NCI-H524 (cell line): ENCODE results near the gene RABGAP1.

Source experiments
- DNase-seq, 2 experiments: peaks; one replicate each; lab custom pipeline; 2025; lab: John Stamatoyannopoulos, UW

RABGAP1 gene

DNA sequence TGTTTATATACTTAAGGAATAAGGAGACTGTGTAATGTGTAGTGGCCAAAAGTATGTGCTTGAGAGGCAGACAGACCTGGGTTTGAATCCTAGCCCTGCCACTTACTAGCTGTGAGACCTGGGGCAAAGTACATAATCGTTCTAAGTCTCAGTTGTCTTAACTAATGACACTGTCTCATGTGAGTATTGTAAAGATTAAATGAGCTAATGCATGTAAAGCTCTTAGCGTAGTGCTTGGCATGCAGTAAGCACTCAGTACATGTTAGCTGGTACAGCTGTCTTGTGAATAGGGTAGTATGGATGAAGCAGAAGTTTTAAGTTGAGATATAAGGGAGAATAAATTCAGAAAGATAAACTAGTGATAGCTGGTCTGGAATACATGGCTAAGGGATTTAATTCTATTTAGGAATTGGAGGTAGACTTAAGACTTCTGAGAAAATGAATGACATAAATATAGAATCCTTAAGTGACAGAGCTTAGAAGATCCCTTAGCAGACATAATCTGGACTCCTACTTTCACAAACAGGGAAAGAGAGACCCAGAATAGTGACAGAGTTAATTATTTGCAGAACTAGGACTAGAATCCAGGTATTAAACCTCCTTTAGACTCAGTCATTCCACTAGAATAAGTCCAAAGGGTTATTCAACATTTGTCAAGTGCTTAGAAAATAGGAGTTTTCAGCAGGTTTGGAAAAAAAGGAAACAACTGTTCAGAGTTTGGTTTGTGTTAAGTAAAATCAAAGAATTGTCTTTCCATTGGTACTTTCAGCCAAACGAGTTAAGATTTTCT, 105.8 kb downstream of the RABGAP1 start:
- no peak for DNase-seq

DNA sequence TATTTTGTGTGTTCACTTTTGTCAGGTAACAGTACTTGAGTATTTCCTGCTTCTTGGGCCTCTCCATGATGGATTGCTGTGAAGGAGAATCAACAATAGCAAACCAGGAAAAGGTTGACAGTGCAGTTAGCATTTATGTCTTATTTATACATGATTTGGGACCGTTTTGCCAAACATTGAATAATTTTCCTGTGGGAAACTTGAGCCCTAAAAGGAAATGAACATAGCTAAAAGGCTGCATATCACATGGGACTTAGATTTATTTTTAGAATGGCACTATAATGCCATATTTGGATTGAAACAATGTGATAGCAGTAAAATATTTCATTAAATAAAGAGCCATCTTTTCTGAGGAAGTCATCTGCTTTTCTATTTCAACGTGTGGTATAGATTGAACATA, 107.9 kb downstream of the RABGAP1 start:
- DNase-seq = no peak

DNA sequence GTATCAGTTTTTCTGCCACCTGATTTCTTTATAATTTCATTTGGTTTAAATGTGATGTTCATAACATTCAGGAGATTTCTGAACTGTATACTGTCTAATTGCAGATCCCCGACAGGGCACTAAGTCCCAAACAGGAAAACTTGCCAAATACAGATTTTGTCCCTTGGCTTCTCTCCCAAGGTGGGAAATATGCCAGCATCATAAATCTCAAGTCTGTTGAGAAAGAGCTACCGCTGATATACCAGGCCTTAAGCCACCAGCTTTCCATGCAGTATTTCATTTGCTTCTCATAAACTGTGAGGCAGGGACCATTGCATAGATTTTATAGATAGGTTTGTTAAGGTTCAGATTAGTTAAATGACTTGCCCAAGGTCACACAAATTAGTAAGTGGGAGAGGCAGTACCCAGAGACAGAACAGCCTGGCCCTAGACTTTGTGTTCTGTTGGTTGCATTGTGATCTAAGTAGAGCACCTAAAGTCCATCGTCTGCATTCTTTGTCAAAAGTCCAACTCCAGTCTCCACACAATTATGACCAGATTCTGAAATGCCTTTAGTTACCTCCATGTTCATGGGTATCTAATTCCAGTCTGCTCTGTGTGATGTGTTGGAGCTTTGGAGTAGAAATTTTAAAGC, 108.9 kb downstream of the RABGAP1 start:
- peak in 1 of 2 experiments; percentile 38 for DNase-seq

DNA sequence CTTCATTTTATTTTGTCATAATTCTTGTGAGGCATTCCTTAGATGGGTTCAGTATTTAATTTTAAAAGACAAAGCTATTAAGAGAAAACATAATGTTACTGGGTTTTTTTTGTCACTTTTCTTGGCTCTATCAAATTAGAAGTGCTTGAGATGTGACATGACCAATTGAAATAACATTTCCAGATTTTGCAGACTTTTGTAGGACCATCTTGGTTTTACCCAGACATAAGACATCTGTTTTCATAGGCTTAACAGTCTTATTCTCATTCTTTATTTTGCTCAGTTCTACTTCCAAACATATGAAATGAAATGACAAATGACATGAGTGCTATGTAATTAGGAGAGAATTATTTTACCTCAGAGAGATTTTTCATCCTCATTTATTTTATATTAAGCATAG, 112.2 kb downstream of the RABGAP1 start:
- no peak for DNase-seq

DNA sequence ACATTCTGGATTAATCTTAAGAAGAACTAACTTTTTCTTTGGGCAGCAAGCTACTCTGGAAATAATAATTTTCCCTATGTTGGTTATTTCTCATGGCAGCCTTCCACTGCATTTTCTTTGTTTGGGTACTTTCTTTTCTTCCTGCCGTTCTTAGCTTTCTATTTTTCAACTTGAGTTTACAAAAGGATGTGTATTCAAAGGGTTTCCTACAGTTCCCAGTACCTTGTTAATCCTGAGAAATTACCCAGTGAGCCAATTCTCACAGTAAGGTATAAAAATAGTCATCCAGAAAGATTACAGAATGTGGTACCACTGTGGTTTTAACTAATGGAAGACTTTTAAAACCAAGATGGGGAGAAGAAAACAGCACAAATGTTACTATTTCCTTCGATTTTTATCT, 112.9 kb downstream of the RABGAP1 start:
- no peak for DNase-seq

DNA sequence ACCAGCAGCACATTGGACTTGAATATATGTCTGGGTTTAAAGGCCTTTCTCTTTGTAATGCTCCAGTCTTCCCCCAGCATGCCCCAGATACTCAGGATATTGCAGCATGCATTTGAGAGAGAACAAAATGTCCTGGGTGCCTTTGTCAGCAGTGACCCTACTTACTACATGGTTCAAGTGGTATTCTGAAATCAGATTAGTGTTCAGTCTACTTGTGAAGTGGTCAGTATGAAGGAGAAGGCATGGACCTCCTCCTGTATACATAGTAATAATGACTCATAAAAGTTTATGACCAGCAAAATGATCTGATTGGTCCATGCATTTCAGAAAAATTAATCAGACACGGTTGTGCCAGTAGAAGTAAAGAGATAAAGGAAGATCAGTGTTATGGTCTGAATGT, 118.0 kb downstream of the RABGAP1 start:
- DNase-seq = no peak

DNA sequence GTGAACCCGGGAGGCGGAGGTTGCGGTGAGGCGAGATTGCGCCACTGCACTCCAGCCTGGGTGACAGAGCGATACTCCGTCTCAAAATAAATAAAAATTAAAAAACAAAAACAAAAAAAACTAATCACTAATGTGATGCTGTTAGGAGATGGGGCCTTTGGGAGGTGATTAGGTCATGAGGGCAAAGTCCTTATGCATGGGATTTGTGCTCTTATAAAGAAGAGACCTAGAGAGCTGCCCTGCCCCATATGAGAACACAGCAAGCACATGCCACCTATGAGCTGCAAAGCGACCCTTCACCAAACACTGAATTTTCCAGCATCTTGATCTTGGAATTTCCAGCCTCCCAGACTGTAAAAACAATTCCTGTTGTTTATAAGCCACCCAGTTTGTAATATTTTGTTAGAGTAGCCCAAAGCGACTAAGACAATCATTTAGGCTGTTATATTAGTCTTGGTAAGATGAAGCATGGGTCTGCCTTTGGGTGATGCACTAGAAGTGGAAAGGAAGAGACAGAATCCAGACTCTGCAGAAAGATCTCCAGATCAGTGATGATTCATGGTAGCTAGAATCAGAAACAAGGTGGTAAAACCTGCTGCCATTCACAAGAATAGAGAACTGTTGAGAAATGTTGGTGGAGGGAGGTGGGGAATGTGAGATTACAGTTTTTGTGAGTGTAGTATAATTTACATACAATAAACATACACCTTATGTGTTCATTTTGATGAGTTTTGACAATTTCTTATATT, 118.8 kb downstream of the RABGAP1 start:
- no peak for DNase-seq

DNA sequence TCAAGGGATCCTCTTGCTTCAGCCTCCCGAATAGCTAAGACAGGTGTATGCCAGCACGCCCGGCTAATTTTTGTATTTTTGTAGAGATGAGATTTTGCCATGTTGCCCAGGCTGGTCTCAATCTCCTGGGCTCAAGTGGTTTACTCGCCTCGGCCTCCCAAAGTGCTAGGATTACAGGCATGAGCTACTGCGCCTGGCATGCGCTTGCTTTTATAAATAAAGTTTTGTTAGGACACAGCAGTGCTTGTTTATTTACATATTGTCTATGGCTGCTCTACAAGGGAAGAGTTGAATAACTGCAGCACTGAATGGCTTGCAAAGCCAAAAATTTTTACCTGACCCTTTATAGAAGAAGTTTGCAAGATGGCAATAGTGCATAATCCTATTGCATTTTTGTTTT, 120.4 kb downstream of the RABGAP1 start:
- DNase-seq = no peak

DNA sequence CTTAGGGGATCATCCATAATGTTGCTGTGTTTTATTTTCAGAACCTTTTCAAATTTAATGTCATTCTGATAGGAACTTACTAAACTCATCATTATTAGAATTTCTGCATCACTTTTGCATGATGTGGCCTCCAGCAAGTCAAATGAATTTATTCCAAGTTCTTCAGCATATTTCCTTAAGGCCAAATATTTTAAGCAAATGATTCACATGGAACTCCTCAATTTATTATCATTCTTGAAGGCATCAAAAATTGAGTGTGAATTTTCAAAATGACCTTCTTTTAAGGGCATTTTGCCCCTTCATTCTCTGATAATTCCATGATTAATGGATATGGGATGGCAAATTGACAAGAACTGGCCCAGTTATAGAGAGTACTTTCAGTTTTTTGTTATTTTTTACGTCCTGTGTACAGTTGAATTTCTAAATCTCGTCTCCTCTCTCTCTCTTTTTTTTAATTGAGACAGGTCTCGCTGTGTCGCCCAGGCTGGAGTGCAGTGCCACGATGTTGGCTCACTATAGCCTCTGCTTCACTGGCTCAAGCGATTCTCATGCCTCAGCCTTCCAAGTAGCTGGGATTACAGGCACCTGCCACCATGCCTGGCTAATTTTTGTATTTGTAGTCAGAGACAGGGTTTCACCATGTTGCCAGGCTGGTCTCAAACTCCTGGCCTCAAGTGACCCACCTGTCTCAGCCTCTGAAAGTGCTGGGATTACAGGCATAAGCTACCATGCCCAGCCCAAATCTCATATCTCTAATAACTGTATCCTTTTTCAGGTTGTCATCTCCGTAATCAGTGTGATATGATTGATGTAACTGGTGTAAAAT, 121.7 kb downstream of the RABGAP1 start:
- no peak for DNase-seq

DNA sequence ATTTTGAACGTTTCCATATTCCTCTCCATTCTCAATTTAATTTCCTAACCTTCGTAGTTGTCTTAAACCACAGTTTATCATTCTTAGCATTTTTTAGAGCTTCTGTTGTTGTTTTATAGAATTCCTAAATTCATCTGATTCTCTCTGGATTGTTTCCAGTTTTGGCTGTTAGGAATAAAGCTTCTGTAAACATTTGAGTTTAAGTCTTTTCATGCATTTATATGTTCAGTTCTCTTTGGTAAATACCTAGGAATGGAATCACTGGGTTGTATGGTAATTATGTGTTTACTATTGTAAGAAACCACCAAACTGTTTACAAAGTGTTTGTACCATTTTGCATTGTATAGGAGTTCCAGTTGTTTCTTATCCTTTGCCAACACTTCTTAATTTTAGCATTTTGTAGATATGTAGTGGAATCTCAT, 122.4 kb downstream of the RABGAP1 start:
- DNase-seq = no peak

DNA sequence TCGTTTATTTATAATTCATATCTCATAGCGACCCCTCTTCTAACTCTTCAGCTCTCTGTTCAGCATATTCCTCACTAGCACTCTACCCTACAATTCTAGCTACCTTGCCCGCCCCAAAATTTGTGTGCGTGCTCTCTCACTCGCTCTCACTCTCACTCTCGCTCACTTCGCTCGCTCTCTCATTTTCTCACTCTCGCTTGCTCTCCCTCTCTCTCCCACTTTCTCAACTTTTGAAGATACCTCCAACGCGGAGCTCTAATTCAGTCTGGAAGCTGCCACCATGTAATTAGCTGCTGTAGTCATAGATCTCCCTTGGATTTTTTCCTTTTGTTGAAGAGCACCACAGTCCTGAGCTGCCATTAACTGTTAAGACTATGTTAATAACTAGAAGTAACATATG, 123.1 kb downstream of the RABGAP1 start:
- peak in 1 of 2 experiments; percentile 30 for DNase-seq

DNA sequence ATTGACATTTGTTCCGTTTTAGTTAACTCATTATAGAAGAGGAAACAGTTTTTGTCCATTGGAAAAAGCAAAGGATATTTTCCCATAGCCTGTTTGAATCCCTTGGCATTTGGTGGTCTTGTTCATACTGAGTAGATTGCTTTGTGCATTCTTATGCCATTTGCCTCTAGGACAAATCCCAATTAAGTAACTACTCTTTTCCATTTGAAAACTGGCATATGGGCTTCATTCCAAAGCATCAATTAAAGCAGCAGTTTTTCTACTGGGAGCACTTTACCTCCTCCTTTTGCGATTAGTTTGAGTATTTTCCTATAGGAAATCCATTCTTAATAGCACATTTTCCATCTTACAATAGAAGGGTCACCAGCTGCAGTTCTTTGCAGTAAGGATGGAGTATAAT, 123.9 kb downstream of the RABGAP1 start:
- DNase-seq = peak; percentile 9 to 37

DNA sequence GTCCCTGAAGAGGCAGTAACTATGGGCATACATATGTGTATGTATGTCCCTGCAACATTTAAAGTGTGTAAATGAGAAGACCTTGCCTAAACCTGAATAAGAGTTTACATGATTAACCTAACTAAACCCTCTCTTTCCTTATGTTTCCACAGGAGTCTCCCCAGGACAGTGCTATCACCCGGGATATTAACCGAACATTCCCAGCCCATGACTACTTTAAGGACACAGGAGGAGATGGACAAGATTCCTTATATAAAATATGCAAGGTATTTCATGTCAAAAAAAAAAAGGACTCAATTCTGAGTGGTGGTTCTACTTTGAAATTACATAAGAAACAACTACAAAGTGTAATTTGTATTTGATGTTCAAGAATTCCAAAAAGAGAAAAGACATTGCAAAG, 124.4 kb downstream of the RABGAP1 start:
- no peak for DNase-seq

DNA sequence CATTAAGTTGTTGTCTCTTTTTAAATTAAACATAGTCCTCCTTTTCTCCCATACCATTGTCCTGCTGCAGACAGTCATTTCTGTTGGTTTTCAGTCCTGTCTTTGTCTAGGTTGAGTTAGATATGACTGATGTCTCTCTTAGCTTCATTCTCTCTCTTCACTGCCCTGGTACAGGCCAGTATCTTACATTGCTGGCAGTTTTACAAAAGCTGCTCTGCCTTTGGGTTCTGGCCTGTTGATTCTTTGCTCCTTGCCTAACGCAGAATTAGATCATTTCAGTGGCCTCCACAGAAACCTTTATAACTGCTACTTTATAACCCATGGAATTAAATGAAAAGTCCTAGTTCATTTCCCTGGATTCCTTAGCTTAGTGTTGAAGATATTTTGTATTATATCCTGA, 126.3 kb downstream of the RABGAP1 start:
- DNase-seq = no peak

DNA sequence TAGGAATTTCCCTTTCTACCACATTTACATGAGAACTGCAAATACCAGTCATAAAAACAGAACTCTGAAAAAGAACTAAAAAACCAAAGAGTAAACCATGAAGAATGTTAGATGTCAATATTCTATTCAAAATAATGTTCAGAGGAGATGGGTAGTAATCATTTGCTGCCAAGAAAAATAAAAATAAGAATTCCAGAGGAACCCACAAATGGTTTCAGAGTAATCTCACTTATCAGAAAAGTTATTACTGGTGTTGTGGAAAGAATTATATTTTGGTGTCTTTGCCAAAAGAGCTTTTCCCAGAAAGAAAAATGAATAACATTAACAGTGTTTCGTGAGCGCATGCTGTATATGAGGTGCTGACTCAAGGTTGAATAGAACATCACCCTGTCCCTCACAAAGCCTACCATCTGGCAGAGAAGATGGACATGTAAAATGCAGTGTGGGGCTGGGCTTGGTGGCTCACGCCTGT, 128.2 kb downstream of the RABGAP1 start:
- DNase-seq = no peak

DNA sequence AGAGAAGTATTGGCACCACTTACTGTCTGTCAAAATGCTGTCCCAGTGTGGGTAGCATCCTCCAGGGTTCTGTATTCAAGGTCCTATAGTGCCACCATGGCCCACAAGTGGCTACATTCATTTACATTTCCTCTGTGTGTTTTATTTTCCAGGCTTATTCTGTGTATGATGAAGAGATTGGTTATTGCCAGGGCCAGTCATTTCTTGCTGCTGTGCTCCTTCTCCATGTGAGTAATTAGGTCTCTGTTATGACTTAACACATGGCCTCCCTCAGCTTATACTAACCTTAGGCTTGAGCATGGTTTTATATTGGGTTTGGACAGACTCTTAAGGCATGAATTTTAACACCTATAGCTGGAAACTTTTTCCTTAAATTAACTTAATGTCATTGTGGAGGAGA, 129.4 kb downstream of the RABGAP1 start:
- no peak for DNase-seq

DNA sequence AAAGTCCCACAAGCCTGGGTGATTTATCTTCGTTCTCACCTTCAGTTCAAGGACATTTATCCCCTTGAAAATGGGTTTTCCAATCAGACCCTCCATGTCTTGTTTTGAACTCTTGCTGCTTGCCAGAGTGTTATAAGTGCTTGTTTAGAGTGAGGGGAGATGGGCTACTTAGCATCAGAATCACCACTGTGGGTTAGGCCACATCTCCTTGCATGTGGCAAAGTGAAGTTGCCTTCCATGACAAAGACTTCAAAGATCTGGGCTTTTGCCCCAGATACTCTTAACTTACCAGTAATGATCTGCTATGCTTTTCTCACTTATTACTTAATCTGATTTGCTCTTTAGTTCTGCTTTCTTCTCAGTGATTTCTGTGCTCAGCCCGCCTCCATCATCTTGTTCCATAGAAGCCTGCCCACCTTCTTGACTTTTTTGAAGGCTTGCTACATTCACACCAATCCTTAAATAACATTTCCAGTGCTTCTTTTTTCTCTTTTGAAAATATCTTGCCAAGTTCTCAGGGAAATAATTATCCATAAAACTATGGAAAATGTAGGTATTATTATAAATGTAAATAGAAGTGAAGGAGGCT, 131.7 kb downstream of the RABGAP1 start:
- DNase-seq = no peak

DNA sequence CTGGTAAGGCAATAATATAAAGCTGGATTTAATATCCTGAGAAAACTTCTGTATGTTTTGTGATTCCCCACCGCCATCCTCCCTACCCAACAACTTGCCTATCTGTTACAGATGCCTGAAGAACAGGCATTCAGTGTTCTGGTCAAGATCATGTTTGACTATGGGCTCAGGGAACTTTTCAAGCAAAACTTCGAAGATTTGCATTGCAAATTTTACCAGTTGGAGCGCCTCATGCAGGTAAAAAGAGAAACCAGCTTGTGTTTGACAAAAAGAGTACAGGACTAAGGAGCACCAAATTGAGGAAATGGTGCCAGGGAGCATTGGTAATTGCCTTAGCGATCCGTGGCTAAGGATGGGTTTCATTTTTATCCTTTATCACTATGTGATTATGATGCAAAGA, 132.6 kb downstream of the RABGAP1 start:
- DNase-seq = no peak

DNA sequence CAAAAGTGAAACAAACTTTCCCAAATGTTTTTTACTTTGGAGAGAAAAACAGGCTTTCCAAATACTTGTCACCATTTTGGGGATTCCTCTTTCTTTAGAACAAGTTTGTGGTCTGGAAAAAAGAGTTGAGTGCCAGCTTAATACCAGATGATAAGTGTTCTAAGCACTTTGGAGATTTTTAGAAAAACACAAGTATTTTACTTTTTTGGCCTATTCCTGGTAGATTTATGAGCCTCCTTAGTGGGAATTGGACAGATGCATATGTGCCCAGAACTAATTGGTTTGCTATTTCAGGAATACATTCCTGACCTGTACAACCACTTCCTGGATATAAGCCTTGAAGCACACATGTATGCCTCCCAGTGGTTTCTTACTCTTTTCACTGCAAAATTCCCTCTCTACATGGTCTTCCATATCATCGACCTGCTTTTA, 133.2 kb downstream of the RABGAP1 start:
- DNase-seq = no peak

DNA sequence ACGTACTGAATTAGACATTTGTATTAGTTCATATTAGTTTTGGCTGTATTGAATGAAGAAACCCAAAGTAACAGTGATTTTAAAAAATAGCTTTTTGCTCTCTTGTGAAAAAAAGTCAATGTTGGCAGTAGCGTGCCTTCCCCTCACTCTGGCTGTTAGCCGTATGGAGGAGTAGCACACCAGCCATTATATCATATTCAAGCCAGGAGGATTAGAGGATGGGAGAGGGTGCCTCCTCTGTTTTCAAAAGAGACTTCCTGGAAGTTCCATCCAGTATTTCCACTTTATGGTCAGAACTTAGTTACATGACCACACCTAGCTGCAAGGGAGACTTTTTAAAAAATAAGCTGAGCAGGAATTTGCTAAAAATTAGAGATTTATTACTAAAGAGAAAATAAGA, 133.8 kb downstream of the RABGAP1 start:
- peak in 1 of 2 experiments; percentile 24 for DNase-seq

DNA sequence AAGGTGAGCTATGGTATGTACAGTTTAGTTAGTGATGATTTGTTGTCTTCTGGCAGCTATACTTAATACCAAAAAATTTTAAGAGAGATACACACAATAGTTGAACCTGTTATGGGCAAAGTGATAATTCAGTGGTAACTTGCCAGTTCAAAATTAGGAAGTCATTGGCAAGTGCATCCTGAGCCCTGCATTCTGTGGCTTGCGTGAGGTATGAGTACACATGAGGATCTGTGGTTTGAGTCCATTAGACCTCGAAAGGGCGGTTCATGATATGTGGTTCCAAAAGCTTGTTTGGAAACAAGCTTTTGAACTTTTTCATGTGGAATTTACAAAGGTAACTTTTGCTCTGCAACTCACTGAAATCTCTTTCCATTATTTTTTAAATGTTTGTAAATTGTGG, 139.6 kb downstream of the RABGAP1 start:
- DNase-seq = no peak

DNA sequence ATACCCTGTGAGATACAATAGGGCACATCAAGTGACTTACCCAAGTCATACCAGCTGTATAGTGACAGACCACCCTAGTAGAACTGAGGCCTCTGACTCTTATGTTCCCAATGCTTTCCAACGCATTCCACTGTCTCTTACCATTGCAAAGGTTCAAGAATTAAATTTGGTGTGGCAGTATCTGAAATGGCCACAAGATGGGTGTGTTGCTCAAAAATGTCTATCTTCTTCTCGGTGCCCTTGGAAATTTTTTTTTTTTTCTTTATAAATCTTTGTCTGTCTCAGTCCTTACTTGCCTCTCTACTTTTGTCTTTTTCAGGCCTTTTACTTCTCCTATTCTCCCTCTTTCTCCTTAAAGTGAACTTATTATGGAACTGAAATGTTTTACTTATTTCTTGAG, 141.0 kb downstream of the RABGAP1 start:
- DNase-seq = peak; percentile 21 to 60
